Gastroesophageal sphincter (tissue), 4 donors: ENCODE data around the gene PDE11A. TPM values are rescaled to one million over a fixed set of nuclear protein-coding genes. Genes with fewer than 3 reads are reported as not detected.
A peak's percentile ranks its signal among the peaks of the same experiment; 100 is the strongest.

Source experiments
- ATAC-seq: fragments of 150-250 bp; one replicate; pipeline ENCODE4 v1.9.1; 2016; ENCODE audit warnings: mild to moderate bottlenecking, moderate library complexity
- H3K27ac ChIP-seq, 4 donors: fragments of 200-600 bp; sonication (generic) in 3 of 4; 1 replicate in 3 of 4; 2 replicates in 1 of 4; pipeline ENCODE4 v1.5.1; 2016 to 2019
- H3K27me3 ChIP-seq: fragments of 200-600 bp; sonication (generic); one replicate; pipeline ENCODE4 v1.5.1; 2019
- H3K36me3 ChIP-seq, 2 donors: fragments of 200-600 bp; sonication (generic); one replicate each; pipeline ENCODE4 v1.5.1; 2019; ENCODE audit warnings: control low read depth in 1 of 2
- H3K4me1 ChIP-seq, 3 donors: fragments of 200-600 bp; sonication (generic); 1 replicate in 2 of 3; 2 replicates in 1 of 3; pipeline ENCODE4 v1.5.1; 2016 to 2019; ENCODE audit warnings: control low read depth in 2 of 3
- H3K4me3 ChIP-seq, 2 donors: fragments of 200-600 bp; sonication (generic); one replicate each; pipeline ENCODE4 v1.5.1; 2019; ENCODE audit warnings: mild to moderate bottlenecking in 1 of 2, moderate library complexity in 1 of 2
- H3K9me3 ChIP-seq, 3 donors: fragments of 200-600 bp; sonication (generic); one replicate each; pipeline ENCODE4 v1.5.1; 2017 to 2019; ENCODE audit warnings: control low read depth in 2 of 3
- CTCF ChIP-seq, 4 experiments: fragments of 200-600 bp in 2 of 4; fragments of 450-650 bp in 2 of 4; sonication (generic) in 1 of 4; IDR thresholded peaks; one replicate each; pipeline ENCODE4 v1.5.1; 2017 to 2019; ENCODE audit warnings: antibody characterized with exemption in 4 of 4, mild to moderate bottlenecking in 2 of 4, moderate library complexity in 2 of 4
- EP300 ChIP-seq: sonication (generic); formaldehyde crosslinking; IDR thresholded peaks from one replicate; pipeline ENCODE4 v1.6.1; 2017; ENCODE audit warnings: antibody characterized with exemption, mild to moderate bottlenecking
- POLR2A ChIP-seq, 2 donors: fragments of 450-650 bp; IDR thresholded peaks; one replicate each; pipeline ENCODE4 v1.6.1; 2017; ENCODE audit warnings: antibody characterized with exemption in 2 of 2, mild to moderate bottlenecking in 2 of 2, moderate library complexity in 1 of 2
- POLR2AphosphoS5 ChIP-seq: sonication (generic); formaldehyde crosslinking; IDR thresholded peaks from one replicate; pipeline ENCODE4 v1.6.1; 2017; ENCODE audit warnings: antibody characterized with exemption
- WGBS, 2 donors: methylation state at CpG; one replicate each; pipeline ENCODE4 v1.1.5; 2018; ENCODE audit warnings: low coverage in 1 of 2; 5-methylcytosine and 5-hydroxymethylcytosine counted together
- total RNA-seq, 4 donors: library from RNA; depleted of rRNA; stranded (reverse); fragments of >200 nt; gene quantifications; one replicate each; pipeline ENCODE4 v1.1.0, GENCODE V29; 2016

The PDE11A gene
- total RNA-seq, 4 donors from 2014 or later, result 0.13 to 1.9 (median 0.16) TPM; not detected in 1

- ATAC-seq, result no peak
- TF ChIP-seq POLR2AphosphoS5, result no peak
- TF ChIP-seq POLR2A (IDR thresholded peaks at IDR 0.05), result no peak
- no peak for TF ChIP-seq EP300
- TF ChIP-seq CTCF (IDR thresholded peaks at IDR 0.05), result peak in 3 of 4 experiments; percentile 39 to 55 (median 40)
- Histone ChIP-seq H3K4me1 (peaks cover 0 to 24% (median 0%) of the 10 kb centered on the region in 3 donors), H3K9me3 (no peaks in the 10 kb centered on the region), H3K27me3 (peaks cover 5% of the 10 kb centered on the region), H3K27ac (no peak overlapping the region), H3K36me3 (no peaks in the 10 kb centered on the region), H3K4me3 (no peak overlapping the region)
- 4 to 9% methylated on average over 1 of the region's 1 CpG for WGBS, 2 donors
These were observed 37.2 kb upstream of the PDE11A start for GRCh38 chr2:178109813-178110212.

GRCh38 chr2:178108176-178108575 is 35.6 kb upstream of the PDE11A start:
- TF ChIP-seq POLR2AphosphoS5, result no peak
- no peak for TF ChIP-seq CTCF (IDR thresholded peaks at IDR 0.05)
- no peak for TF ChIP-seq EP300
- no peak for TF ChIP-seq POLR2A (IDR thresholded peaks at IDR 0.05)
- H3K27me3 ChIP-seq, result peaks cover 5% of the 10 kb centered on the region
- 84 to 85% methylated on average over 20 of the region's 21 CpGs for WGBS, 2 donors
- no peaks in the 10 kb centered on the region for H3K9me3 ChIP-seq
- ATAC-seq, result no peak
- H3K36me3 ChIP-seq, result no peaks in the 10 kb centered on the region
- no peak overlapping the region for H3K4me3 ChIP-seq
- H3K4me1 ChIP-seq, result peaks cover 0 to 11% (median 0%) of the 10 kb centered on the region in 3 donors
- H3K27ac ChIP-seq, result no peak overlapping the region

GRCh38 chr2:178106053-178106452 is 33.5 kb upstream of the PDE11A start:
- H3K4me3 ChIP-seq, result no peak overlapping the region
- WGBS, 2 donors, result 49 to 50% methylated on average over 2 of the region's 2 CpGs
- no peak for ATAC-seq
- no peak overlapping the region for H3K27ac ChIP-seq
- H3K4me1 ChIP-seq, result no peaks in the 10 kb centered on the region
- H3K27me3 ChIP-seq, result peaks cover 5% of the 10 kb centered on the region
- H3K36me3 ChIP-seq, result no peaks in the 10 kb centered on the region
- no peaks in the 10 kb centered on the region for H3K9me3 ChIP-seq
- no peak for TF ChIP-seq POLR2AphosphoS5

DNA sequence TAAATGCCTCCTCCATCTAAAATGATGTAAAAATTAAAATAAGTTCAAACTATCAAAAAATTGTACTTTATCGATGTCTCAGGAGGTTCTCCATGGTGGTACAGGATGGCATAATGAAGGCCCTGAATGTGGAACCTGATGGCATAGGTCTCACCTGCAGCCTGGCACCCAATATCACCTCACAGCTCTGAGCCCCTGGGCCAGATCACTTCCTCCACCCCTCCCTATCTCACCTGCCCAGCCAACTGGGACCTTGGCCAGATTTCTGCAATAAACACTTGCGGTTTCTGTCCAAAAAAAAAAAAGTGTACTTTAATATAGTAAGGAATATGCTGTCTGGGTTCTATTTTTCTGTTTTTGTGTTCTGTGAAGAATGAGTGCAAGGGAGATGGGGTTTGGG is 33.0 kb upstream of the PDE11A start:
- Histone ChIP-seq H3K36me3 (no peaks in the 10 kb centered on the region), H3K9me3 (no peaks in the 10 kb centered on the region), H3K4me3 (no peak overlapping the region), H3K27me3 (peaks cover 5% of the 10 kb centered on the region), H3K4me1 (no peaks in the 10 kb centered on the region), H3K27ac (no peak overlapping the region)
- TF ChIP-seq POLR2AphosphoS5, result no peak
- ATAC-seq, result no peak
- 73 to 86% methylated on average over 1 to 2 of the region's 2 CpGs for WGBS, 2 donors

DNA sequence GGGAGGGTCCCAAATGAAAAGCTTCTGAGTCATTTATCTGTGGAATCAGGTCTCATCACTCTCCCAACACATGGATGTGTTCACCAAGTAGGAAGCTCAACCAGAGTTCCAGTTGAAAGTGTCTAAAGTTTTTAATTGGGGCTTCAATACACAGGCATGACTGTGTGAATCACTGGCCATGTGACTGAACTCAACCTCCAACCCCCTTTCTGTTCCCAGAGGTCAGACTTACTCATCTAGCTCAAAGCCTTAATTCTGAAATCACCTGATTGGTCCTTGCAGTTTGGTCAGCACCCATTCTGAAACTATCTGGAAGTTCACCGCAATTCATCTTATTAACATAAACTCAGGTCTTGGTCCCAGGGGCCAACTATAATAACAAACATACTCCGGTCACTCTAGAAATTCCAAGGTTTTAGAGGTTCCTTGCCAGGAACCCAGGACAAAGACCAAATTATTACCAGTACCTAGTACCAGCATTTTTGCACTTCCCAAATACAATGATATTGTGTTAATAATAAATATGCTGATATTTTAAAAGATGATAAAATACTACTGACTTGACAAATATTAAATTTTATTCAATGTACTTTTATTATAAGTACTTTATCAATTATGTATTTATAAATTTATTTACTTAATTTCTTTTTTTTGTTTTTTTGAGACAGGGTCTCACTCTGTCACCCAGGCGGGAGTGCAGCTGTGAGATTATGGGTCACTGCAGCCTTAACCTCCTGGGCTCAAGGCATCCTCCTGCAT is 28.9 kb upstream of the PDE11A start:
- Histone ChIP-seq H3K9me3 (no peaks in the 10 kb centered on the region), H3K4me1 (no peaks in the 10 kb centered on the region), H3K27ac (no peak overlapping the region), H3K4me3 (no peak overlapping the region), H3K27me3 (no peaks in the 10 kb centered on the region), H3K36me3 (no peaks in the 10 kb centered on the region)
- TF ChIP-seq POLR2AphosphoS5 (no peak), CTCF (IDR thresholded peaks at IDR 0.05) (no peak), EP300 (no peak)
- no peak for ATAC-seq
- 42 to 72% methylated on average over 2 to 3 of the region's 3 CpGs for WGBS, 2 donors

DNA sequence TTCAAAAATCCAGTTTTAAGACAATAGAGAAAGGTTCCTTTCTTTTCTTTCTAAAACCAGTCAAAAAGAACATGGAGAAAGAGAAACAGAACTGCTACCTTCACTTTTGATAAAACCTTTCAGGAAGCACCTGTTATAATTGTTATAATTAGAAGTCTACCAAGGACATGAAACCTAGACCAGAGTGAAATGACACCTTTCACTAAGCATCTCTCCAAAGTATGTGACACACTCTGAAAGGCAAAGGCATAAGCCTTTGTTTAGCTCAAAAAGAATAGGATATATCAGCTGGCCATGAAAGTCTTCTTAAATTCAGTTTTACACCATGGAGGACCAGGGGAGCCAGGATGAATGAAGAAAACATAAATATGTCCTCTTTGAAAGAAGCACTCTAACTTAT is 20.9 kb upstream of the PDE11A start:
- TF ChIP-seq POLR2AphosphoS5 (no peak), CTCF (IDR thresholded peaks at IDR 0.05) (no peak), POLR2A (IDR thresholded peaks at IDR 0.05) (no peak), EP300 (no peak)
- no peak overlapping the region for H3K4me3 ChIP-seq
- H3K36me3 ChIP-seq, result no peaks in the 10 kb centered on the region
- no peaks in the 10 kb centered on the region for H3K4me1 ChIP-seq
- no peaks in the 10 kb centered on the region for H3K27me3 ChIP-seq
- ATAC-seq, result no peak
- no peaks in the 10 kb centered on the region for H3K9me3 ChIP-seq
- no peak overlapping the region for H3K27ac ChIP-seq
